HepG2 (cell line): ENCODE data around the gene ENO2. TPM values are rescaled to one million over a fixed set of nuclear protein-coding genes. Genes with fewer than 3 reads are reported as not detected.

ENCODE experiments used
- ASH2L ChIP-seq: fragments of 300-600, 200-600 bp; sonication (generic); IDR thresholded peaks from 2 replicates; pipeline ENCODE4 v1.7.0; 2017; ENCODE audit warnings: low read depth, mild to moderate bottlenecking, moderate library complexity, mixed read lengths, low read length; ENCODE audit not compliant: insufficient read length
- FOXJ3 ChIP-seq: sonication (generic); formaldehyde crosslinking; IDR thresholded peaks from 2 replicates; pipeline ENCODE4 v1.4.0; 2020; ENCODE audit warnings: missing genetic modification reagents, mild to moderate bottlenecking, borderline replicate concordance
- GABPB1 ChIP-seq: IDR thresholded peaks from 2 replicates; pipeline ENCODE4 v1.6.1; 2016; ENCODE audit warnings: mild to moderate bottlenecking, missing genetic modification reagents, moderate library complexity, missing compliant biosample characterization
- HOXA3 ChIP-seq: sonication (generic); formaldehyde crosslinking; IDR thresholded peaks from 2 replicates; pipeline ENCODE4 v1.5.0; 2020; ENCODE audit warnings: missing genetic modification reagents
- IKZF1 ChIP-seq: fragments of 450-650 bp; IDR thresholded peaks from 2 replicates; pipeline ENCODE4 v1.7.1; 2016
- MAX ChIP-seq: IDR thresholded peaks from 2 replicates; pipeline ENCODE4 v1.6.1; 2012; ENCODE audit warnings: inconsistent platforms
- NR2F6 ChIP-seq, 2 experiments: IDR thresholded peaks; 2 replicates each; pipeline ENCODE4 v1.6.1; 2016; ENCODE audit warnings: antibody characterized with exemption in 1 of 2, mild to moderate bottlenecking in 1 of 2
- SPEN ChIP-seq: sonication (generic); formaldehyde crosslinking; IDR thresholded peaks from 2 replicates; pipeline ENCODE4 v1.5.1; 2020; ENCODE audit warnings: low read depth, mild to moderate bottlenecking, missing genetic modification reagents
- ZBTB46 ChIP-seq: sonication (generic); formaldehyde crosslinking; IDR thresholded peaks from 2 replicates; pipeline ENCODE4 v1.4.0; 2020; ENCODE audit warnings: mild to moderate bottlenecking, missing genetic modification reagents, borderline replicate concordance
- ZFP1 ChIP-seq: IDR thresholded peaks from 2 replicates; pipeline ENCODE4 v1.6.1; 2016
- ZFYVE20 ChIP-seq: sonication (generic); formaldehyde crosslinking; IDR thresholded peaks from 2 replicates; pipeline ENCODE4 v1.8.0; 2023; ENCODE audit warnings: low read depth, mild to moderate bottlenecking, moderate library complexity, missing genetic modification reagents, borderline replicate concordance
- ZNF10 ChIP-seq: sonication (generic); formaldehyde crosslinking; IDR thresholded peaks from 2 replicates; pipeline ENCODE4 v1.4.0; 2020; ENCODE audit warnings: mild to moderate bottlenecking, low read depth, missing genetic modification reagents, borderline replicate concordance
- ZNF557 ChIP-seq: sonication (generic); formaldehyde crosslinking; IDR thresholded peaks from 2 replicates; pipeline ENCODE4 v1.4.0; 2020; ENCODE audit warnings: missing genetic modification reagents
- ZNF678 ChIP-seq: sonication (generic); formaldehyde crosslinking; IDR thresholded peaks from 2 replicates; pipeline ENCODE4 v1.4.0; 2020; ENCODE audit warnings: mild to moderate bottlenecking, missing genetic modification reagents
- ZNF740 ChIP-seq: sonication (generic); formaldehyde crosslinking; IDR thresholded peaks from 2 replicates; pipeline ENCODE4 v1.4.0; 2020; ENCODE audit warnings: missing genetic modification reagents
- ZNF747 ChIP-seq: sonication (generic); formaldehyde crosslinking; IDR thresholded peaks from 2 replicates; pipeline ENCODE4 v1.8.1; 2023; ENCODE audit warnings: missing genetic modification reagents, mild to moderate bottlenecking, borderline replicate concordance
- ZNF773 ChIP-seq: sonication (generic); formaldehyde crosslinking; IDR thresholded peaks from 2 replicates; pipeline ENCODE4 v1.4.0; 2020; ENCODE audit warnings: missing genetic modification reagents, borderline replicate concordance
- polyA plus RNA-seq, 8 experiments: library from polyadenylated mRNA; depleted of rRNA in 3 of 8; stranded (reverse) in 7 of 8; unstranded in 1 of 8; fragments of >200 nt; fragmentation: Illumina TruSeq in 4 of 8; extraction: Trizol in 4 of 8; gene quantifications; 2 replicates each; pipeline versions ENCODE4 v1.2.1 to v1.2.3, GENCODE V29; 2011 to 2016; ENCODE audit warnings: low read depth in 4 of 8, missing spikeins in 1 of 8, mixed read lengths in 1 of 8; ENCODE audit not compliant: insufficient read depth in 1 of 8
- total RNA-seq, 5 experiments: library from RNA; depleted of rRNA; stranded (reverse); fragments of >200 nt; fragmentation: Illumina TruSeq; extraction: Trizol; gene quantifications; 2 replicates each; pipeline ENCODE4 v1.2.3, GENCODE V29; 2016; ENCODE audit warnings: low read depth in 1 of 5
- TF ChIP-seq, protein P1 (sequence below): sonication (generic); formaldehyde crosslinking; conservative IDR thresholded peaks from 2 replicates; pipeline ENCODE4 v1.4.0; 2020; ENCODE audit warnings: missing genetic modification reagents
- TF ChIP-seq, protein P2 (sequence below): sonication (generic); formaldehyde crosslinking; IDR thresholded peaks from 2 replicates; pipeline ENCODE4 v1.8.1; 2023; ENCODE audit warnings: mild to moderate bottlenecking, moderate library complexity, missing genetic modification reagents
- TF ChIP-seq, protein P3 (sequence below): sonication (generic); formaldehyde crosslinking; IDR thresholded peaks from 2 replicates; pipeline ENCODE4 v1.4.0; 2020; ENCODE audit warnings: missing genetic modification reagents, borderline replicate concordance

ENO2 gene
- total and polyA plus RNA-seq, 2 of the 13 experiments (the other 11 are each of a cell fraction or from before 2014, with no cell fraction given) = 19.3 to 136 TPM

DNA sequence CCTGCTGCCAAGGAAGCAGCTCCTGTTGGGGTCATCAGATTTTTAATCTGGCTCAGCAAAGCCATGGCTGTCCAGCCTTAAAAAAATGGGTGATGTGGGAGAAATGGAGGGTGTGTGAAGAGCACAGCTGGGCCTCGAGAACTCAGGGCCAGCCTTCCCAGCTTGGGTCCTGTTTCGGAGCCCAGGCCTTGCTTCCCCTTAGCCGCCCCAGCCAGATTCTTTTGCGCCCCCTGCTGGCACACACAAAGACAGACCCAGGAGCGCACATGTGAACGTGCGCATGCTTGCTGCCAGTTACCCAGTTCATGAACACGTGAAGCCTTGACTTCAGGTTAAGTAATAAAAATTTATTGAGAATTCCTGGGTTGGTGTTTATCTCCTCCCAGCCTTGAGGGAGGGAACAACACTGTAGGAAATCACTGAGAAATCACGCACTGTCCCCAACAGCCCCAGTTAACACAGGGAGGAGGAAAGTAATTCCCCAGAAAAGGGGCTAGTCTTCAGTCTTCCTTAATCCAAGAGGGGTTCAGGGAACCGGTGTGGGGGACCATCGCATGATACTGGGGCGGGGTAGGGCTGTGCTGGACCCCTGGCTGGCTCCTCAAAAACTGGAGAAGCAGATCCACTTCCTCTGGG, 50.8 kb downstream of the ENO2 start (continued):
- TF ChIP-seq, protein P1, sequence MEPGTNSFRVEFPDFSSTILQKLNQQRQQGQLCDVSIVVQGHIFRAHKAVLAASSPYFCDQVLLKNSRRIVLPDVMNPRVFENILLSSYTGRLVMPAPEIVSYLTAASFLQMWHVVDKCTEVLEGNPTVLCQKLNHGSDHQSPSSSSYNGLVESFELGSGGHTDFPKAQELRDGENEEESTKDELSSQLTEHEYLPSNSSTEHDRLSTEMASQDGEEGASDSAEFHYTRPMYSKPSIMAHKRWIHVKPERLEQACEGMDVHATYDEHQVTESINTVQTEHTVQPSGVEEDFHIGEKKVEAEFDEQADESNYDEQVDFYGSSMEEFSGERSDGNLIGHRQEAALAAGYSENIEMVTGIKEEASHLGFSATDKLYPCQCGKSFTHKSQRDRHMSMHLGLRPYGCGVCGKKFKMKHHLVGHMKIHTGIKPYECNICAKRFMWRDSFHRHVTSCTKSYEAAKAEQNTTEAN (CRISPR knock-in tag) = peak; percentile 67
- TF ChIP-seq MAX (peak; percentile 74), HOXA3 (CRISPR knock-in tag) (peak; percentile 71), ZFYVE20 (CRISPR knock-in tag) (no peak), ZNF557 (0 out of 2 replicates have a peak, but pooled peaks have one; percentile 44), FOXJ3 (CRISPR knock-in tag) (0 out of 2 replicates have a peak, but pooled peaks have one; percentile 17), ZNF773 (CRISPR knock-in tag) (no peak), IKZF1 (no peak), ZNF740 (0 out of 2 replicates have a peak, but pooled peaks have one; percentile 42), ZNF10 (CRISPR knock-in tag) (no peak), ZNF747 (no peak), ZBTB46 (no peak), ZNF678 (CRISPR knock-in tag) (no peak), GABPB1 (CRISPR knock-in tag) (peak; percentile 30; the same call in 1 of the 2 replicates), SPEN (CRISPR knock-in tag) (no peak; the same call in 1 of the 2 replicates), NR2F6 (IDR thresholded peaks at IDR 0.05) (no peak), NR2F6 (CRISPR knock-in tag; IDR thresholded peaks at IDR 0.05) (no peak; the same call in 1 of the 2 replicates), ASH2L (peak; percentile 24), ZFP1 (no peak)
- TF ChIP-seq, protein P2, sequence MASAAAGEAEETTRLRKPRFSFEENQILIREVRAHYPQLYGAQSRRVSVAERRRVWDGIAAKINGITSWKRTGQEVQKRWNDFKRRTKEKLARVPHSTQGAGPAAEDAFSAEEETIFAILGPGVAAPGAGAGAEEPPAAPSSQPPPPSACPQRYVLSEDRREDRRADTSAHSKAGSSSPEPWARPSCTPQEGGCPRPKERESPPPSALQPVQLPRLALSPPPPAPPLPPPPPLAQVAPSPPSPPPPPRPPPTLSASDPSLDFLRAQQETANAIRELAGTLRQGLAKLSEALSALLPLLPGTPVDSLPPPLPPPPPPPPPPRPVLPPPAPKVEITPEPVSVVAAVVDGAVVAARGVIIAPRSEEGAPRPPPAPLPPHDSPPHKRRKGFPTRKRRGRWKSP (CRISPR knock-in tag) = 0 out of 2 replicates have a peak, but pooled peaks have one; percentile 62
- TF ChIP-seq, protein P3, sequence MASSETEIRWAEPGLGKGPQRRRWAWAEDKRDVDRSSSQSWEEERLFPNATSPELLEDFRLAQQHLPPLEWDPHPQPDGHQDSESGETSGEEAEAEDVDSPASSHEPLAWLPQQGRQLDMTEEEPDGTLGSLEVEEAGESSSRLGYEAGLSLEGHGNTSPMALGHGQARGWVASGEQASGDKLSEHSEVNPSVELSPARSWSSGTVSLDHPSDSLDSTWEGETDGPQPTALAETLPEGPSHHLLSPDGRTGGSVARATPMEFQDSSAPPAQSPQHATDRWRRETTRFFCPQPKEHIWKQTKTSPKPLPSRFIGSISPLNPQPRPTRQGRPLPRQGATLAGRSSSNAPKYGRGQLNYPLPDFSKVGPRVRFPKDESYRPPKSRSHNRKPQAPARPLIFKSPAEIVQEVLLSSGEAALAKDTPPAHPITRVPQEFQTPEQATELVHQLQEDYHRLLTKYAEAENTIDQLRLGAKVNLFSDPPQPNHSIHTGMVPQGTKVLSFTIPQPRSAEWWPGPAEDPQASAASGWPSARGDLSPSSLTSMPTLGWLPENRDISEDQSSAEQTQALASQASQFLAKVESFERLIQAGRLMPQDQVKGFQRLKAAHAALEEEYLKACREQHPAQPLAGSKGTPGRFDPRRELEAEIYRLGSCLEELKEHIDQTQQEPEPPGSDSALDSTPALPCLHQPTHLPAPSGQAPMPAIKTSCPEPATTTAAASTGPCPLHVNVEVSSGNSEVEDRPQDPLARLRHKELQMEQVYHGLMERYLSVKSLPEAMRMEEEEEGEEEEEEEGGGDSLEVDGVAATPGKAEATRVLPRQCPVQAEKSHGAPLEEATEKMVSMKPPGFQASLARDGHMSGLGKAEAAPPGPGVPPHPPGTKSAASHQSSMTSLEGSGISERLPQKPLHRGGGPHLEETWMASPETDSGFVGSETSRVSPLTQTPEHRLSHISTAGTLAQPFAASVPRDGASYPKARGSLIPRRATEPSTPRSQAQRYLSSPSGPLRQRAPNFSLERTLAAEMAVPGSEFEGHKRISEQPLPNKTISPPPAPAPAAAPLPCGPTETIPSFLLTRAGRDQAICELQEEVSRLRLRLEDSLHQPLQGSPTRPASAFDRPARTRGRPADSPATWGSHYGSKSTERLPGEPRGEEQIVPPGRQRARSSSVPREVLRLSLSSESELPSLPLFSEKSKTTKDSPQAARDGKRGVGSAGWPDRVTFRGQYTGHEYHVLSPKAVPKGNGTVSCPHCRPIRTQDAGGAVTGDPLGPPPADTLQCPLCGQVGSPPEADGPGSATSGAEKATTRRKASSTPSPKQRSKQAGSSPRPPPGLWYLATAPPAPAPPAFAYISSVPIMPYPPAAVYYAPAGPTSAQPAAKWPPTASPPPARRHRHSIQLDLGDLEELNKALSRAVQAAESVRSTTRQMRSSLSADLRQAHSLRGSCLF = no peak
